NCI-H510A (cell line): ENCODE data around the gene UBXN1.
"Not testable (repeated sequence)": the region's sequence is repeated elsewhere in the genome, so short reads cannot be mapped to it uniquely, and the experiment has no call there.

Source experiments
- DNase-seq: peaks from one replicate; lab custom pipeline; 2025; lab: John Stamatoyannopoulos, UW

Gene UBXN1

GRCh38 chr11:62671608-62672389, 7.1 kb downstream of the UBXN1 start, which contains the start of the genes LBHD1 and UQCC3:
TSS of gene LBHD1 (minus strand) at chr11:62672267. CDS start at chr11:62670031, 2,236 bp downstream.
TSS of gene UQCC3 (plus strand) at chr11:62671673. CDS start at chr11:62671746, 73 bp downstream.
- peak; percentile 77 for DNase-seq

- no peak for DNase-seq
Observed at GRCh38 chr11:62671236-62671607, 7.7 kb downstream of the UBXN1 start.

- no peak for DNase-seq
Observed at GRCh38 chr11:62669420-62670161, 9.3 kb downstream of the UBXN1 start.

- no peak for DNase-seq
Observed at GRCh38 chr11:62667460-62667859, 11.4 kb downstream of the UBXN1 start.

GRCh38 chr11:62666259-62666926, 12.5 kb downstream of the UBXN1 start:
- no peak for DNase-seq

- peak; percentile 15 for DNase-seq
Observed at GRCh38 chr11:62665599-62666258, 13.1 kb downstream of the UBXN1 start.

- DNase-seq, result peak; percentile 79
Observed at GRCh38 chr11:62665075-62665598, 13.7 kb downstream of the UBXN1 start, which contains the start of the genes C11orf98 and CSKMT. TSS of gene C11orf98 (minus strand) at chr11:62665210. CDS start at chr11:62665169, 41 bp downstream. TSS of gene CSKMT (plus strand) at chr11:62665312. CDS start at chr11:62665880, 568 bp downstream.

- peak; percentile 23 for DNase-seq
Observed at GRCh38 chr11:62664405-62665074, 14.3 kb downstream of the UBXN1 start.

- no peak for DNase-seq
Observed at GRCh38 chr11:62656796-62657429, 22.0 kb downstream of the UBXN1 start.

- DNase-seq, result no peak
Observed at GRCh38 chr11:62654297-62654696, 24.6 kb downstream of the UBXN1 start.

GRCh38 chr11:62652161-62653006, 26.5 kb downstream of the UBXN1 start:
- no peak for DNase-seq

- DNase-seq, result not testable (repeated sequence)
Observed at GRCh38 chr11:62650283-62650682, 28.6 kb downstream of the UBXN1 start.

- DNase-seq, result no peak
Observed at GRCh38 chr11:62649486-62649885, 29.4 kb downstream of the UBXN1 start.

- DNase-seq, result no peak
Observed at GRCh38 chr11:62648967-62649364, 29.9 kb downstream of the UBXN1 start.

- DNase-seq, result no peak
Observed at GRCh38 chr11:62648185-62648966, 30.5 kb downstream of the UBXN1 start.

GRCh38 chr11:62647609-62648005, 31.3 kb downstream of the UBXN1 start:
- DNase-seq, result no peak

- DNase-seq, result no peak
Observed at GRCh38 chr11:62646825-62647608, 31.9 kb downstream of the UBXN1 start.
